Heart left ventricle (tissue), 16 donors: ENCODE data around the gene MYO1B. TPM values are rescaled to one million over a fixed set of nuclear protein-coding genes. Genes with fewer than 3 reads are reported as not detected.

Source experiments
- ATAC-seq, 4 donors: fragments of 200-7000 bp; cut with Tn5 transposase; one replicate each; pipeline ENCODE4 v1.9.1; 2020 to 2022; ENCODE audit warnings: moderate library complexity in 4 of 4, mild to moderate bottlenecking in 3 of 4, moderate number of reproducible peaks in 1 of 4
- DNase-seq, 5 donors: peaks; one replicate each; pipeline ENCODE4 v3.0.0-alpha.2; 2020
- H3K27ac ChIP-seq, 12 donors: fragments of 200-600 bp; sonication (generic) in 4 of 12; one replicate each; pipeline versions ENCODE4 v1.5.0 to v1.8.0; 2016 to 2022; ENCODE audit warnings: mild to moderate bottlenecking in 2 of 12
- H3K27me3 ChIP-seq, 9 donors: fragments of 200-600 bp; sonication (generic) in 2 of 9; one replicate each; pipeline versions ENCODE4 v1.5.1 to v1.8.0; 2016 to 2022; ENCODE audit warnings: mild to moderate bottlenecking in 3 of 9
- H3K36me3 ChIP-seq, 9 donors: fragments of 200-600 bp; sonication (generic) in 2 of 9; one replicate each; pipeline versions ENCODE4 v1.5.0 to v1.8.0; 2018 to 2022; ENCODE audit warnings: mild to moderate bottlenecking in 2 of 9
- H3K4me1 ChIP-seq, 12 donors: fragments of 200-600 bp; sonication (generic) in 4 of 12; one replicate each; pipeline versions ENCODE4 v1.5.0 to v1.8.0; 2016 to 2022; ENCODE audit warnings: mild to moderate bottlenecking in 3 of 12
- H3K4me3 ChIP-seq, 12 donors: fragments of 200-600 bp; sonication (generic) in 4 of 12; one replicate each; pipeline versions ENCODE4 v1.5.0 to v1.8.0; 2017 to 2022; ENCODE audit warnings: mild to moderate bottlenecking in 9 of 12, moderate library complexity in 4 of 12
- H3K9me3 ChIP-seq, 12 donors: fragments of 200-600 bp; sonication (generic) in 4 of 12; one replicate each; pipeline versions ENCODE4 v1.5.0 to v1.8.0; 2016 to 2022; ENCODE audit warnings: mild to moderate bottlenecking in 1 of 12
- CTCF ChIP-seq, 12 donors: fragments of 200-600 bp; sonication (generic) in 4 of 12; IDR thresholded peaks; one replicate each; pipeline versions ENCODE4 v1.5.0 to v1.8.0; 2018 to 2022; ENCODE audit warnings: antibody characterized with exemption in 12 of 12, mild to moderate bottlenecking in 5 of 12
- POLR2A ChIP-seq, 2 donors: fragments of 450-650 bp; IDR thresholded peaks; one replicate each; pipeline ENCODE4 v1.6.1; 2017; ENCODE audit warnings: antibody characterized with exemption in 2 of 2, mild to moderate bottlenecking in 2 of 2, moderate library complexity in 2 of 2
- WGBS, 4 donors: extraction: QIAGEN DNeasy Blood & Tissue Kit in 2 of 4; methylation state at CpG; one replicate each; pipeline versions ENCODE4 v1.1.5 to v1.1.7; 2013 to 2018; 5-methylcytosine and 5-hydroxymethylcytosine counted together
- intact Hi-C, 10 donors: fragments of 100-400 bp; cut with DNase I; formaldehyde crosslinking; loops; one replicate each; pipeline versions ENCODE4 v1.11.1 to v1.14.2; 2022
- polyA plus RNA-seq, 2 donors: library from polyadenylated mRNA; stranded (reverse); fragments of 200-250 nt; gene quantifications; one replicate each; pipeline ENCODE4 v1.2.3, GENCODE V29; 2013
- total RNA-seq, 9 donors: library from RNA; depleted of rRNA in 2 of 9; stranded (reverse); fragments of >200 nt in 2 of 9; fragmentation: NEBNext Ultra II Directional in 3 of 9; extraction: Animal tissue kit (Norgen Biotek cat#: 25700) in 3 of 9; gene quantifications; one replicate each; pipeline versions ENCODE4 v1.1.0 to v1.2.4, GENCODE V29; 2016 to 2023
- donor health status: ischemic (EF 13 %, LVEDD 7.1; RV severe dilation, severe dysfunction).
- donor health status: healthy with polysubstance abuse.
- donor health status: DM: no; HTN: yes; CAD: no.
- donor health status: DM: no; HTN: no; CAD: no.
- donor health status: ischemic (EF 25% LVEDD 6.9; RV normal size, moderate dysfunction).
- donor health status: ischemic (EF 25% LVEDD 5.7; RV mildly dilated, moderate dysfunction).
- donor health status: healthy.
- donor health status: DM: yes; HTN: yes; CAD: no.
- donor health status: ischemic (EF 35%, LVEDD 5.7; RV mildly dilated, moderate dysfunction).
- donor health status: nonischemic (EF 11% LVEDD 7.7; RV severe dilation, severe dysfunction).
- donor health status: DM: yes; HTN: yes; CAD: no.
- donor health status: PGD.
- donor health status: ischemic (EF 29% LVEDD 5.4; RV normal size, mild dysfunction).
- donor health status: nonischemic (EF 23%, LVEDD 6.1; RV moderate dilation, normal function).

MYO1B gene
- total and polyA plus RNA-seq, 11 donors: 7.8 to 47.3 (median 15.8) TPM

GRCh38 chr2:191428141-191428540 lies 182.9 kb downstream of the MYO1B start:
- intact Hi-C loops: no loop called here
- Histone ChIP-seq H3K4me3 (no peak overlapping the region), H3K4me1 (no peaks in the 10 kb centered on the region), H3K27ac (no peak overlapping the region), H3K27me3 (no peaks in the 10 kb centered on the region), H3K9me3 (peaks cover 0 to 13% (median 0%) of the 10 kb centered on the region in 12 donors), H3K36me3 (peaks cover 0 to 23% (median 0%) of the 10 kb centered on the region in 9 donors)
- ATAC-seq (no peak), DNase-seq (no peak)
- 81 to 90% (median 83%) methylated on average over 3 of the region's 3 CpGs for WGBS, 4 donors
- TF ChIP-seq CTCF (IDR thresholded peaks at IDR 0.05): no peak
- TF ChIP-seq POLR2A (IDR thresholded peaks at IDR 0.05): no peak

- H3K4me1 ChIP-seq: no peaks in the 10 kb centered on the region
- H3K4me3 ChIP-seq: no peak overlapping the region
- H3K27me3 ChIP-seq: no peaks in the 10 kb centered on the region
- WGBS, 4 donors: 80 to 96% (median 89%) methylated on average over 1 of the region's 1 CpG
- DNase-seq (no peak), ATAC-seq (no peak)
- intact Hi-C loops: no loop called here
- TF ChIP-seq POLR2A (IDR thresholded peaks at IDR 0.05) (no peak), CTCF (IDR thresholded peaks at IDR 0.05) (no peak)
- H3K9me3 ChIP-seq: peaks cover 0 to 13% (median 0%) of the 10 kb centered on the region in 12 donors
- H3K36me3 ChIP-seq: peaks cover 0 to 5% (median 0%) of the 10 kb centered on the region in 9 donors
- H3K27ac ChIP-seq: no peak overlapping the region
Observed at GRCh38 chr2:191430476-191430875, 185.3 kb downstream of the MYO1B start.

GRCh38 chr2:191432121-191432520 lies 186.9 kb downstream of the MYO1B start:
- DNase-seq (no peak), ATAC-seq (no peak)
- no peak overlapping the region for H3K4me3 ChIP-seq
- H3K4me1 ChIP-seq: peaks cover 0 to 15% (median 0%) of the 10 kb centered on the region in 12 donors
- no peak for TF ChIP-seq POLR2A (IDR thresholded peaks at IDR 0.05)
- H3K36me3 ChIP-seq: no peaks in the 10 kb centered on the region
- no peaks in the 10 kb centered on the region for H3K27me3 ChIP-seq
- H3K27ac ChIP-seq: no peak overlapping the region
- 87 to 92% (median 91%) methylated on average over 4 of the region's 4 CpGs for WGBS, 4 donors
- intact Hi-C loops: no loop called here
- peaks cover 0 to 13% (median 0%) of the 10 kb centered on the region in 12 donors for H3K9me3 ChIP-seq

GRCh38 chr2:191434072-191434471 lies 188.9 kb downstream of the MYO1B start:
- WGBS, 4 donors: 87 to 92% (median 89%) methylated on average over 3 of the region's 3 CpGs
- H3K27me3 ChIP-seq: no peaks in the 10 kb centered on the region
- DNase-seq (no peak), ATAC-seq (no peak)
- H3K4me1 ChIP-seq: peaks cover 0 to 24% (median 0%) of the 10 kb centered on the region in 12 donors
- intact Hi-C loops: no loop called here
- peaks cover 0 to 10% (median 0%) of the 10 kb centered on the region in 12 donors for H3K9me3 ChIP-seq
- H3K36me3 ChIP-seq: no peaks in the 10 kb centered on the region
- no peak overlapping the region for H3K27ac ChIP-seq
- TF ChIP-seq CTCF (IDR thresholded peaks at IDR 0.05) (no peak), POLR2A (IDR thresholded peaks at IDR 0.05) (no peak)
- no peak overlapping the region for H3K4me3 ChIP-seq

- H3K27ac ChIP-seq: no peak overlapping the region
- no peaks in the 10 kb centered on the region for H3K9me3 ChIP-seq
- intact Hi-C loops: no loop called here
- H3K4me1 ChIP-seq: peaks cover 0 to 24% (median 0%) of the 10 kb centered on the region in 12 donors
- 91 to 94% (median 92%) methylated on average over 6 of the region's 6 CpGs for WGBS, 4 donors
- no peak for ATAC-seq
- no peak for TF ChIP-seq POLR2A (IDR thresholded peaks at IDR 0.05)
- no peak for TF ChIP-seq CTCF (IDR thresholded peaks at IDR 0.05)
- no peak for DNase-seq
- no peaks in the 10 kb centered on the region for H3K27me3 ChIP-seq
- H3K36me3 ChIP-seq: no peaks in the 10 kb centered on the region
- no peak overlapping the region for H3K4me3 ChIP-seq
Observed at GRCh38 chr2:191435141-191435540, 189.9 kb downstream of the MYO1B start.
